Tibial nerve (tissue), 4 donors: ENCODE results near the gene GLYATL1B.
A peak's percentile ranks its signal among the peaks of the same experiment; 100 is the strongest.

Source experiments
- CTCF ChIP-seq, 5 experiments: fragments of 200-600 bp in 3 of 5; fragments of 450-650 bp in 2 of 5; sonication (generic) in 3 of 5; IDR thresholded peaks; one replicate each; pipeline ENCODE4 v1.5.1; 2016 to 2019; ENCODE audit warnings: antibody characterized with exemption in 5 of 5, mild to moderate bottlenecking in 3 of 5, moderate library complexity in 2 of 5
- EP300 ChIP-seq, 2 donors: sonication (generic); formaldehyde crosslinking; IDR thresholded peaks; one replicate each; pipeline ENCODE4 v1.6.1; 2017; ENCODE audit warnings: antibody characterized with exemption in 2 of 2, mild to moderate bottlenecking in 1 of 2
- POLR2A ChIP-seq, 2 donors: fragments of 450-650 bp; IDR thresholded peaks; one replicate each; pipeline ENCODE4 v1.6.1; 2017; ENCODE audit warnings: antibody characterized with exemption in 2 of 2, mild to moderate bottlenecking in 2 of 2, moderate library complexity in 2 of 2

- TF ChIP-seq CTCF (IDR thresholded peaks at IDR 0.05) (peak in 3 of 5 experiments; percentile 21 to 48 (median 29)), EP300 (IDR thresholded peaks at IDR 0.05) (no peak), POLR2A (IDR thresholded peaks at IDR 0.05) (no peak)
Observed at GRCh38 chr11:59102259-59102765, 16.2 kb downstream of the GLYATL1B start.
